HG02610 (cell line): ENCODE data around the gene MTRF1L.
A peak's percentile ranks its signal among the peaks of the same experiment; 100 is the strongest.
"Not testable (repeated sequence)": the region's sequence is repeated elsewhere in the genome, so short reads cannot be mapped to it uniquely, and the experiment has no call there.

Experiments used
- ATAC-seq: cut with Tn5 transposase; IDR thresholded peaks from one replicate; pipeline ENCODE4 v1.9.1; 2021; ENCODE audit warnings: mild to moderate bottlenecking, moderate library complexity; ENCODE audit not compliant: unreplicated experiment

Gene MTRF1L

GRCh38 chr6:152975204-152975915 is 27.1 kb downstream of the MTRF1L start:
- ATAC-seq: no peak

- ATAC-seq: no peak
Measured at GRCh38 chr6:152973916-152974315, 28.6 kb downstream of the MTRF1L start.

GRCh38 chr6:152969688-152970418 is 32.7 kb downstream of the MTRF1L start:
- no peak for ATAC-seq

GRCh38 chr6:152966168-152966894 is 36.2 kb downstream of the MTRF1L start:
- ATAC-seq: not testable (repeated sequence)

- no peak for ATAC-seq
Measured at GRCh38 chr6:152959333-152959732, 43.2 kb downstream of the MTRF1L start.

GRCh38 chr6:152957796-152958195 is 44.7 kb downstream of the MTRF1L start:
- ATAC-seq: no peak

GRCh38 chr6:152954443-152954842 is 48.1 kb downstream of the MTRF1L start:
- ATAC-seq: no peak

- no peak for ATAC-seq
Measured at GRCh38 chr6:152952866-152953509, 49.5 kb downstream of the MTRF1L start.

- ATAC-seq: no peak
Measured at GRCh38 chr6:152952045-152952444, 50.5 kb downstream of the MTRF1L start.

- no peak for ATAC-seq
Measured at GRCh38 chr6:152950240-152950639, 52.3 kb downstream of the MTRF1L start.

- peak; percentile 81 for ATAC-seq
Measured at GRCh38 chr6:152948150-152948768, 54.2 kb downstream of the MTRF1L start.

GRCh38 chr6:152946995-152947394 is 55.5 kb downstream of the MTRF1L start:
- ATAC-seq: no peak

- ATAC-seq: no peak
Measured at GRCh38 chr6:152946484-152946883, 56.0 kb downstream of the MTRF1L start.

GRCh38 chr6:152943260-152943897 is 59.1 kb downstream of the MTRF1L start:
- ATAC-seq: no peak

GRCh38 chr6:152942319-152942869 is 60.1 kb downstream of the MTRF1L start:
- no peak for ATAC-seq

- ATAC-seq: no peak
Measured at GRCh38 chr6:152941746-152942145, 60.8 kb downstream of the MTRF1L start.
